SW 1271 (cell line): Measurements from ENCODE around the gene ANKS3.

Source experiments
- DNase-seq, 2 experiments: peaks; one replicate each; lab custom pipeline; 2025; lab: John Stamatoyannopoulos, UW

Gene ANKS3

GRCh38 chr16:4648917-4649316 is 85.2 kb downstream of the ANKS3 start:
- DNase-seq, result no peak

GRCh38 chr16:4647644-4647980 is 86.5 kb downstream of the ANKS3 start:
- DNase-seq, result no peak

- no peak for DNase-seq
Observed at GRCh38 chr16:4646773-4647643, 87.1 kb downstream of the ANKS3 start.
